GM18907 (cell line): Measurements from ENCODE around the gene SPECC1L.
"Not testable (repeated sequence)": the region's sequence is repeated elsewhere in the genome, so short reads cannot be mapped to it uniquely, and the experiment has no call there.

Source experiments
- ATAC-seq: cut with Tn5 transposase; IDR thresholded peaks from one replicate; pipeline ENCODE4 v1.9.1; 2021; ENCODE audit warnings: mild to moderate bottlenecking, moderate library complexity; ENCODE audit not compliant: unreplicated experiment

Gene SPECC1L

GRCh38 chr22:24285245-24285644 lies 14.6 kb downstream of the SPECC1L start:
- ATAC-seq, result no peak

- ATAC-seq, result not testable (repeated sequence)
Observed at GRCh38 chr22:24287212-24287611, 16.6 kb downstream of the SPECC1L start.

GRCh38 chr22:24287801-24288200 lies 17.2 kb downstream of the SPECC1L start:
- ATAC-seq, result not testable (repeated sequence)

GRCh38 chr22:24289114-24289513 lies 18.5 kb downstream of the SPECC1L start:
- ATAC-seq, result no peak

- no peak for ATAC-seq
Observed at GRCh38 chr22:24289741-24290163, 19.1 kb downstream of the SPECC1L start.

- ATAC-seq, result no peak
Observed at GRCh38 chr22:24290459-24290858, 19.8 kb downstream of the SPECC1L start.

GRCh38 chr22:24291515-24292201 lies 21.0 kb downstream of the SPECC1L start:
- no peak for ATAC-seq

GRCh38 chr22:24292202-24292830 lies 21.7 kb downstream of the SPECC1L start:
- ATAC-seq, result not testable (repeated sequence)

GRCh38 chr22:24294913-24295312 lies 24.3 kb downstream of the SPECC1L start:
- ATAC-seq, result not testable (repeated sequence)

GRCh38 chr22:24298497-24299155 lies 28.0 kb downstream of the SPECC1L start:
- ATAC-seq, result not testable (repeated sequence)

- not testable (repeated sequence) for ATAC-seq
Observed at GRCh38 chr22:24300522-24300921, 29.9 kb downstream of the SPECC1L start.

- no peak for ATAC-seq
Observed at GRCh38 chr22:24302591-24302990, 32.0 kb downstream of the SPECC1L start.

- no peak for ATAC-seq
Observed at GRCh38 chr22:24303007-24303406, 32.4 kb downstream of the SPECC1L start.

- ATAC-seq, result no peak
Observed at GRCh38 chr22:24304062-24304675, 33.5 kb downstream of the SPECC1L start.

- no peak for ATAC-seq
Observed at GRCh38 chr22:24305260-24305692, 34.6 kb downstream of the SPECC1L start.

- ATAC-seq, result no peak
Observed at GRCh38 chr22:24310969-24311368, 40.3 kb downstream of the SPECC1L start.

GRCh38 chr22:24315367-24315966 lies 44.8 kb downstream of the SPECC1L start:
- ATAC-seq, result no peak

- ATAC-seq, result not testable (repeated sequence)
Observed at GRCh38 chr22:24316264-24316663, 45.6 kb downstream of the SPECC1L start.

GRCh38 chr22:24317511-24317910 lies 46.9 kb downstream of the SPECC1L start:
- not testable (repeated sequence) for ATAC-seq

- ATAC-seq, result no peak
Observed at GRCh38 chr22:24319451-24319850, 48.8 kb downstream of the SPECC1L start.

- no peak for ATAC-seq
Observed at GRCh38 chr22:24321999-24322398, 51.4 kb downstream of the SPECC1L start.
